ENCODE measurements around the gene ELF5.

DNA sequence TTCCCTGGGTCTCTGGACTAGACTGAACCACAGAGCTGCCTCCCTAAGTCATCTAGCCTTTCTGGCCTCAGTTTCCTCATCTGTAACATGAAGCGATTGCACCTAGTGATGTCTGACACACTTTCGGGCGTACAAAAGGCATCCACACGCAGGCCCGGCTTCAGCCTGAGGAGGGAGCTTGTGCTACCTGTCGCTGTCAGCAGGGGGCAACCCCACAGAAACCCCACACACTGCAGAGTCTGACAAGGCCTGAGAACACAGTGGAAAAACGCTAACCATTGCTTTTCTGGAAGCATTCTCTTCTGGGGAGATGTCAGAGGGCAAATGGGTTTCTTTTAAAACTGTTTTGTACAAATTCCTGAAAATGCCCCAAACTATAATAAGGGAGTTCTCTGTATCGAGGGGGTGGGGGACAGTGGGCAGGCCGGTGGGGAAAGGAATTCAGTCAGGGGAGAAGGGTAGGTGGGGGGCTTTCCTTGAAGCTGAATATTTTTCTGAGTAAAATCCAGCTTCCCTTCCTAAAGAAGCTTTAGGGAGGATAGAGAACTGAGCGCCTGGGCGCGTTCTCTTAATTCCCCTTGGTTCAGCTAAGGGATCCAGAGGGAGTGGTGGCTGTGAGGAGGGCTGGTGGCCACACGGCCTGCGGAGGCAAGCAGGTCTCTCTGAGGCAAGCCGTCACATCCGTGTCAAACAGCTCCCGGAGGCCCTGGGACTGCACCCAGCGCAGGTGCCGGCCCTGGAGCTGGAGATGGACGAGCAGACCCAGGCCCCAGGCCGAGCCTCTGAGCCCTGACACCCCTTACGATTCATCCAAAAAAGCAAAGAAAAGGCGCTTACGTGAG lies 533 bp downstream of the ELF5 start:
- no peak for TF ChIP-seq YY1 (IDR thresholded peaks at IDR 0.05; ENCODE audit: insufficient read depth, insufficient read length)
- no peak for TF ChIP-seq ZNF274 (IDR thresholded peaks at IDR 0.05; ENCODE audit: low read depth, low read length)
- no peak for TF ChIP-seq SUZ12 (IDR thresholded peaks at IDR 0.05; ENCODE audit: extremely low read depth, insufficient read depth, insufficient read length)

Measured in NT2/D1 (cell line).